Measurements from ENCODE around the gene GRPR. TPM values are rescaled to one million over a fixed set of nuclear protein-coding genes. Genes with fewer than 3 reads are reported as not detected.

Gene GRPR
- total and polyA plus RNA-seq, 2 of the 13 experiments (the other 11 are each of a cell fraction or from before 2014, with no cell fraction given): 0.04 to 0.05 TPM

- TF ChIP-seq USF2 (IDR thresholded peaks at IDR 0.05; ENCODE audit: low read depth, low read length): no peak
- no peak for TF ChIP-seq USF2 (CRISPR knock-in tag; IDR thresholded peaks at IDR 0.05; ENCODE audit: borderline replicate concordance)
Observed at GRCh38 chrX:16171944-16172343, 48.6 kb downstream of the GRPR start (continued).

- no peak for FAIRE-seq
- TF ChIP-seq ZNF83 (CRISPR knock-in tag; IDR thresholded peaks at IDR 0.05; ENCODE audit: borderline replicate concordance) (no peak), ZNF24 (IDR thresholded peaks at IDR 0.05) (no peak), ZMAT3 (CRISPR knock-in tag; conservative IDR thresholded peaks at IDR 0.05) (no peak), SP2 (CRISPR knock-in tag; IDR thresholded peaks at IDR 0.05) (no peak), SMAD1 (CRISPR knock-in tag; IDR thresholded peaks at IDR 0.05; ENCODE audit: borderline replicate concordance, low read depth) (no peak), RFX5 (IDR thresholded peaks at IDR 0.05; ENCODE audit: low read depth, low read length) (no peak), CBX1 (IDR thresholded peaks at IDR 0.05; ENCODE audit: low read depth) (no peak), CHCHD3 (CRISPR knock-in tag; IDR thresholded peaks at IDR 0.05) (no peak), ZNF326 (CRISPR knock-in tag; IDR thresholded peaks at IDR 0.05; ENCODE audit: borderline replicate concordance) (no peak), ADNP (CRISPR knock-in tag; IDR thresholded peaks at IDR 0.05) (no peak), MYPOP (CRISPR knock-in tag; IDR thresholded peaks at IDR 0.05) (no peak), NPAS2 (CRISPR knock-in tag; IDR thresholded peaks at IDR 0.05; ENCODE audit: borderline replicate concordance) (no peak), POLR2AphosphoS5 (IDR thresholded peaks at IDR 0.05; ENCODE audit: low read depth, low read length) (no peak), ZNF772 (CRISPR knock-in tag; IDR thresholded peaks at IDR 0.05) (no peak), ZNF784 (CRISPR knock-in tag; IDR thresholded peaks at IDR 0.05; ENCODE audit: borderline replicate concordance) (no peak), ZNF512 (CRISPR knock-in tag; IDR thresholded peaks at IDR 0.05) (no peak)
Observed at GRCh38 chrX:16172391-16172790, 49.0 kb downstream of the GRPR start.

More at GRCh38 chrX:16172391-16172790, 49.0 kb downstream of the GRPR start:
- no peaks in the 10 kb centered on the region for H4K20me1 ChIP-seq (ENCODE audit: insufficient read depth, low read length)
- H3K27me3 ChIP-seq (ENCODE audit: control insufficient read depth in 1 of 2, insufficient read depth in 2 of 2, low read length in 2 of 2): no peaks in the 10 kb centered on the region; a peak in 1 of 5 replicates
- intact Hi-C loops (cut with micrococcal nuclease; ENCODE audit: unreplicated experiment): no loop called here
- ATAC-seq (no peak), DNase-seq (ENCODE audit: low spot score) (no peak)
- 0% methylated on average over 1 of the region's 3 CpGs for WGBS (ENCODE audit: low lambda C conversion rate)
- no peaks in the 10 kb centered on the region for H3K4me1 ChIP-seq (ENCODE audit: insufficient read depth, low read length)
- no peak overlapping the region for H3K9ac ChIP-seq (ENCODE audit: insufficient read depth, low read depth, low read length)
- no peaks in the 10 kb centered on the region for H3K79me2 ChIP-seq (ENCODE audit: insufficient read depth, low read length)
- H3K4me3 ChIP-seq (replicated peaks in 1 of 3; ENCODE audit: insufficient read depth in 1 of 3, low read depth in 2 of 3, low read length in 3 of 3): no peak overlapping the region
- BruUV-seq (replicated peaks): no TSS peak
- ChIA-PET CTCF (ENCODE audit: low intra/inter-chr PET ratio, low total read pairs) (no interaction called here), POLR2A (no interaction called here)
- H3K27ac ChIP-seq (ENCODE audit: extremely low read length, insufficient read depth, low read length): no peak overlapping the region
- in situ Hi-C loops (cut with HindIII; ENCODE audit: extremely low pct_ligation_motif_present, low pct_unique_long_range_greater_than_20kb): no loop called here
- no peaks in the 10 kb centered on the region for H3K36me3 ChIP-seq (replicated peaks in 1 of 2; ENCODE audit: control insufficient read depth in 1 of 2, insufficient read depth in 2 of 2, low read length in 2 of 2)
- no peak overlapping the region for H2AFZ ChIP-seq (ENCODE audit: low read length)
- H3K4me2 ChIP-seq (ENCODE audit: low read depth, low read length): no peak overlapping the region
- no peaks in the 10 kb centered on the region for H3K9me3 ChIP-seq (ENCODE audit: low read length)

Measured in HepG2 (cell line).